C4-2B (cell line): ENCODE measurements around the gene HIVEP3.

Source experiments
- H3K27ac ChIP-seq: fragments of 450-650 bp; 2 replicates; pipeline ENCODE4 v1.5.1; 2017
- ZFX ChIP-seq: fragments of 450-650 bp; IDR thresholded peaks from 2 replicates; pipeline ENCODE4 v1.6.1; 2017
- TF ChIP-seq, protein P1 (sequence below): fragments of 450-650 bp; conservative IDR thresholded peaks from 2 replicates; pipeline ENCODE4 v1.5.1; 2017; ENCODE audit warnings: mild to moderate bottlenecking

The HIVEP3 gene

DNA sequence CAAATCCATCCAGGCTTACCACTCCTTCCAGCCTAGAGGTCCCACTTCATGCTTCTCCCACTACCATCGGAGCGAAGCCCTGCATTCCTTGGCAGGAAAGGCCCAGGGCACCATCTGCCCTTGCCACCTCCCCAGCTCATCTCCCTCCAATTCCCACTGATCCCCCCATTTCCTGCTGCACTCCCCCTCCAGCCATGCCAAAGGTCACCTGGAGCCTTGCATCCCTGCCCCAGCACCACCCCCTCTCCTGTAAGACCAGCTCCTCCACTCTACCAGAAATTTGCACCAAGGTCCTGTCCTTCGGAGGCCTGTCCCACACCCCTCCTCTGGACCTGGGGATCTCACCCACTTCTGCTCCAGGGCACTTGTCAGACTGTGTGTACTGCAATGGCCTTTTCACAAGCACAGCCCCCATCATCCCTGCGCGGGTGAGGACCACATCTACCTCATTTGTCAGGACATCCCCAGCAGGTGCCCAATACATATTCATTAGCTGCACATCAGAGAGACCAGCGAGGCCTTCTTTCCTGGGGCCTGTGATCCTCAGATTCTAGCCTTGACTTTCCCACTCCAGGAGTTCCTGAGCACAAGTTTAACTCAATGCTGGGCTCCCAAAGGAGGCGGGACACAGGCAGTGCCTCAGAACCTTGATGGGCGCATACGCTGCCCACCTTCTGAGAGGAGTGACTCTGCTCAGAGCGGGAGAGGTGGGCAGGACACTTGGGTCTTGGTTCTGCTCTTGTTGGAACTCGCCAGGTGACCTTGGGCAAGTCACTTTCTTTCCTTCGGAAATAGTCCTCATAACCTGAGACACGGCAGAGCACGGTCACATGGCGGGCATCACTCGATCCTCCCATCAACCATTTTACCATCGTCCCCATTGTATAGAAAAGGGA, 384.3 kb downstream of the HIVEP3 start:
- no peak overlapping the region for H3K27ac ChIP-seq
- no peak for TF ChIP-seq ZFX
- TF ChIP-seq, protein P1, sequence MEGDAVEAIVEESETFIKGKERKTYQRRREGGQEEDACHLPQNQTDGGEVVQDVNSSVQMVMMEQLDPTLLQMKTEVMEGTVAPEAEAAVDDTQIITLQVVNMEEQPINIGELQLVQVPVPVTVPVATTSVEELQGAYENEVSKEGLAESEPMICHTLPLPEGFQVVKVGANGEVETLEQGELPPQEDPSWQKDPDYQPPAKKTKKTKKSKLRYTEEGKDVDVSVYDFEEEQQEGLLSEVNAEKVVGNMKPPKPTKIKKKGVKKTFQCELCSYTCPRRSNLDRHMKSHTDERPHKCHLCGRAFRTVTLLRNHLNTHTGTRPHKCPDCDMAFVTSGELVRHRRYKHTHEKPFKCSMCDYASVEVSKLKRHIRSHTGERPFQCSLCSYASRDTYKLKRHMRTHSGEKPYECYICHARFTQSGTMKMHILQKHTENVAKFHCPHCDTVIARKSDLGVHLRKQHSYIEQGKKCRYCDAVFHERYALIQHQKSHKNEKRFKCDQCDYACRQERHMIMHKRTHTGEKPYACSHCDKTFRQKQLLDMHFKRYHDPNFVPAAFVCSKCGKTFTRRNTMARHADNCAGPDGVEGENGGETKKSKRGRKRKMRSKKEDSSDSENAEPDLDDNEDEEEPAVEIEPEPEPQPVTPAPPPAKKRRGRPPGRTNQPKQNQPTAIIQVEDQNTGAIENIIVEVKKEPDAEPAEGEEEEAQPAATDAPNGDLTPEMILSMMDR, result no peak

GRCh38 chr1:41533731-41534080, 385.0 kb downstream of the HIVEP3 start:
- TF ChIP-seq, protein P1, result no peak
- TF ChIP-seq ZFX, result no peak
- H3K27ac ChIP-seq, result no peak overlapping the region

- no peak overlapping the region for H3K27ac ChIP-seq
- TF ChIP-seq, protein P1, result no peak
- no peak for TF ChIP-seq ZFX
Measured at GRCh38 chr1:41533016-41533730, 385.5 kb downstream of the HIVEP3 start.

GRCh38 chr1:41532206-41532975, 386.3 kb downstream of the HIVEP3 start:
- TF ChIP-seq ZFX, result no peak
- TF ChIP-seq, protein P1, result no peak
- no peak overlapping the region for H3K27ac ChIP-seq

DNA sequence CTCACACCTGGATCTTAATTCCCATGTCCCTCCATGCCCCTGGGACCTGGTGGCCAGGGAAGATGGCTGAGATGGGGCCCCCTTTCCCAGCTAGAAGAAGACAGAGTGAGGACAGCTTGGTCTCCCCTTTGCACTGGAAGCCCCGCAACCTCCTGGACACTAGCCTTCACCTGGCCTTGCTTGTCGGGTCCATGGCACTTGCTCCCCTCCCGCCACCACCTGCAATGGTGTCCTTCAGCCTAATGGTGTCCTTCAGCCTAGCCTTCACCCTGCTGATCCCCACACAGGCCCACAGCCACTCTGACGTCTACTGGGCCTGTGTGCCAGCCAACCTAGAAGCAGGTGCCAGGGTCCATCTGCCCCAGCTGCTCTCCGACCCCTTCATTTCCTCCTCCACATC, 388.3 kb downstream of the HIVEP3 start:
- H3K27ac ChIP-seq, result no peak overlapping the region
- no peak for TF ChIP-seq ZFX
- TF ChIP-seq, protein P1, result no peak

DNA sequence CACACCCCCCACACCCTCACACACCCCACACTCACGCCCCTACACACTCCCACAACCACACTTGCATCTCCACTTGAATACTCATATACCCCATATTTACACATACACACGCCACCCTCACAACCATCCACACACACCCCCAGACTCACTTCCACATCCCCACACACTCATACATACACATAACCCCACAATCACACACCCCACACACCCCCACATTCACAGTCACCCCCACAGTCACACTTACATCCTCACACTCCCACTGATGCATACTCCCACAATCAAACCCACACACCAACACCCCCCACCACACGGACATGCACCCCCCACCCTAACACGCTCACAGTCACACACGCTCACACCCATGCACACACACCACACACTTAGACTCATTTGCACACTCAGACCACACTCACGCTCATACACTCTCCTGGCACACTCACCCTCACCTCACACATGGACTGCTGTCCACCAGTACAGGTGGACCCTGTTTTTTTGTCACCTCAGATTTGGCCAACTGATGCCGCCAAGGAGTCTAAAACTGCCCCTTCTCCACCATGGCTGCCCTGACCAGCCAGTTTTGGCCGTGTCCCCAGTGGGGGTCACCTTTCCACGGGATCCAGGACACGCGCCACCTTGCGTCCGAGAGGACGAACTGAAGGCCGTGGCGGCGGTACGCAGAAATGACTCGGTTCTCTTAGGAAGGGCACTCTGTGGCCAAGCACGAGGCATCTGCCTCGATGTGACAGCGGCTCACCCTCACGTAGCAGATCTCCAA, 388.9 kb downstream of the HIVEP3 start:
- TF ChIP-seq, protein P1, result no peak; the same call in 1 of the 2 replicates
- TF ChIP-seq ZFX, result no peak
- H3K27ac ChIP-seq, result no peak overlapping the region
